SIG-M5 treated with dmso at 0.1 percent for 504 hours (cell line): ENCODE data around the gene SEMA3D.

Experiments
- DNase-seq: peaks from one replicate; lab custom pipeline; 2025; ENCODE audit not compliant: unreplicated experiment; lab: John Stamatoyannopoulos, UW

SEMA3D gene

GRCh38 chr7:85184599-85185423 lies 2.0 kb downstream of the SEMA3D start:
- DNase-seq: no peak

DNA sequence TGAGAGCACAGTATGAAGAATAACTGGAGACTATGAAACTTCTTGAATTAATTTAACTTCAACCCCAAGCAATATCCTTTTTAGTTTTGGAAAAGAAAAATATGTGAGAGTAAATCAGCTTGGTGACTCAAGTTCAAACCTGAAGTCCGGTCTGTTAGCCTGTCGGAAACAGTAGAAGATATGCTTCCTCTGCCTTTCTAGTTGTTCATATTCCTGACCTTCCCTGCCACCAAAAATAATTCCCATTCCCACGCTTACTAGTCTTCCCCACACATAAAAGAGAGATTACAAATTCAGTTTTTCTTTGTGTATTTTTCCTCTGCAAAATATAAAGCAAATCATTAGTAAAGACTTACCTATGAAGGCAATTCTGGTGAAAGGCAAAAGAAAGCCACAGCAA lies 3.6 kb downstream of the SEMA3D start:
- no peak for DNase-seq

- no peak for DNase-seq
Measured at GRCh38 chr7:85178531-85179298, 8.1 kb downstream of the SEMA3D start.

DNA sequence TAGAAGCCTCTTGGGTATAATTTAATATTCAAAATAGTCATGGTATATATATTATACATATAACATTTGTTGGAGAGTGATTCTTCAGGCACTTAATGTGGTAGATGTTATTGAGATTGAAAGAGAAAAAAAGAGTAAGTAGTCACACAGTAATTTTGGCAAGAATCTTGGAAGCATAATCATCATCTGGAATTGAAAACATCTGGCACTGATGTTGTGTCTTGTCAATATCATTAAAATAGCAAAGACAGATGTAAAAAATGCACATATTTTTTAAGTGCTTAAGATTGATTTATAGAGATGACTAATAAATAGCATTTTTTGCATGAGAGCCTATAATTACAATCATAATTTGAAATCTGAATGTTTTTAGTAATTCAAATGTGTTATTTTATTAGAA lies 9.5 kb downstream of the SEMA3D start:
- DNase-seq: no peak

DNA sequence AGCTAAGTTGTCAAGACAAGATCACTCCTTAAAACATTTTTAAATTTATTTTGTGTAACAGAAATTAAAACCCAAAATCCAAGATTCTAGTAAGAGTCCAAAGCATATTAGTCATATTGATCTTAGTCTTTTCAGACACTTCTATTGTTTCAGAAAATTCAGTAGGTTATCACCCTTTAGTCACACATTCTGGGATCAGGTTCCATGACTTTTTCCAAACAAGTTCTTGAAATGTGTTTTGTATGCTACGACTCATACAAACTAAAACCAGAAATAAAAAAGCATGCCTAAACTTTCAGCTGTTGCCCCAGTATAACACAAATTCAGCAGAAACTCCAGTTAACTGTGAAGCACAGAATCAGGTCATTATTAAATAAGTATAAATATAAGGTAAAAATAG lies 10.7 kb downstream of the SEMA3D start:
- DNase-seq: no peak

- DNase-seq: no peak
Measured at GRCh38 chr7:85175217-85175616, 11.6 kb downstream of the SEMA3D start.

DNA sequence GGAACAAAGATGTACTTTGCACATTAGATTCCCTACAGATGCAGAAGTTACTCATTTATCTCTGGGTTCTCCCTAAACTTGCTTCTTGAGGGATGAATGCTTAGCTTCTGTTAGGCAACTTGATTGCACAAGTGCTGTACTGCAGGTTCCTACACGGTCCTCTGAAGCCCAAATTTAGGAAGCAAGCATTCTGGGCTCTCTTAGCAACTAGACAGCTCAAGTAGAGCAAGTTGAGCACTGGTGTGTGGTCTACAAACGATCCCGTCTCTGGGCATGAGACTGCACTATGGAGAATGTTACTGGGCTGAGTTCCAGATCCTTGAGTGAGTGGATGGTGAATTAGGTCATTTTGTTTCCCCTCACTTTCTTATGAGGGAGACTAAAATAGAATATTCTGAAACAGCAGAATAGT lies 14.3 kb downstream of the SEMA3D start:
- DNase-seq: peak; percentile 26

DNA sequence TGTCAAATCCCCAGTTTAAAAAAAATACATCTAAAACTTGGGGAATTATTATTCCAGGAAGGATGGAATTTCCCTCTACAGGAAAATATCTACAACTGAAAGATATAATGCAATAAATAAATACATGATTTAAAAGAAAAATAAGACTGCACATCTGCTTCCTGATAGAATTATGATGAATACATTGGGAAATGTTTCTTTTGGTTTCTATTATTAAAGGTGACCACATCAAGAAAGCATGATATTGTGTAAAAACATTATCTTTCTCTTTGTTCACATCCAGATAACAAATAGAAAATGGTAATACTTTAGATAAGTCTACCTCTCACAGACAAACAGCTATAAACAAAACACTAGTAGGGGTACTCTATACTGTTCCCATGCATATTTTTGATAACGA lies 19.2 kb downstream of the SEMA3D start:
- DNase-seq: no peak

- DNase-seq: no peak
Measured at GRCh38 chr7:85165263-85165662, 21.6 kb downstream of the SEMA3D start.

- DNase-seq: no peak
Measured at GRCh38 chr7:85164376-85164775, 22.5 kb downstream of the SEMA3D start.

- no peak for DNase-seq
Measured at GRCh38 chr7:85162721-85163120, 24.1 kb downstream of the SEMA3D start.

DNA sequence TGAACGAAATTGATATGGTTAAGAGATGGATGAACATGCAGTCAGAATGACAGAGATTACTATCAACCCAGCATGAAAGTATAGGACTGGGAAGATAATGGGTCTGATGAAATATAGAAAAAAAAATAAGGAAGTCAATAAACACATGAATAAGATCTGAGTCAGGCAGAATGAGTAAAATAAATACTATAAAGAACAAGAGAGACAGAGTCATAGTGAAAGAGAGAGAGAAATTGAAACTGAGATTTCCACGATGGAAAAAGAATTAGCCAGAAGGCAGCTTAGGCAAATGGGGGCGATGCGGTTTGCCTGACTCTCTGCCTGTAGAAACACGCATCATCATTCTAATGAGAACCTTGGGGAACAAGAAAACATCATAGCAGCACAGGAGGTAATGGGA lies 26.6 kb downstream of the SEMA3D start:
- DNase-seq: peak; percentile 72

- DNase-seq: no peak
Measured at GRCh38 chr7:85159003-85159402, 27.9 kb downstream of the SEMA3D start.

GRCh38 chr7:85156661-85157208 lies 30.1 kb downstream of the SEMA3D start:
- DNase-seq: no peak

DNA sequence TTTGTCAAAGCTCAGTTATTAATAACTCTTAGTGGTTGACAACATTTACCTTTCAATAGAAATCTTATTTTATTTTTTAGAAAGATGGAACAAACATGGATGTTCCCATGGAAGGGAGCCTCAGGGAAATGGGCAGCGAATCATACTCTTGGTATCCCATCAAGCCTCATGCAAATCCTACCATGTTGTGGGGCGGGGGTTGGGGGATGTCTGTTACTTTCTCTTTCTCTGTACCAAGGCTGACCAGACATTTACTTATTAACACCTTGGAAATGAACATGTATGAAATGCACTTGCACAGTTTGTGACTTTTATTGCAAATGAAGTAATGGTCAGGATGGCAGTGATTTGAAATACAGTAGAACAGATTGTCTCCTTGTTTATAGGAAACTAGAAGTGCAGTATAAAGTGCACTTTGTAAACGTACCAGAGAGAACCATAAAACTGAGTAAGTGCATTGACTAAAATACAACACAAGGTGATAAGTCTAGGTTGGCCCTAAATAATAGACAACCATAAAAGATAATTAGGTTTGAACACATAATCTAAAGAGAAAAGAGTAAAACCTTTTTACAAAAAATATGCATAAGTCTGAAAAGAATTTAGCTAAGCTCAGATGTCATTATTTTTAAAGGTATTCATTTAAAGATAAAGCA lies 32.4 kb downstream of the SEMA3D start:
- DNase-seq: no peak

DNA sequence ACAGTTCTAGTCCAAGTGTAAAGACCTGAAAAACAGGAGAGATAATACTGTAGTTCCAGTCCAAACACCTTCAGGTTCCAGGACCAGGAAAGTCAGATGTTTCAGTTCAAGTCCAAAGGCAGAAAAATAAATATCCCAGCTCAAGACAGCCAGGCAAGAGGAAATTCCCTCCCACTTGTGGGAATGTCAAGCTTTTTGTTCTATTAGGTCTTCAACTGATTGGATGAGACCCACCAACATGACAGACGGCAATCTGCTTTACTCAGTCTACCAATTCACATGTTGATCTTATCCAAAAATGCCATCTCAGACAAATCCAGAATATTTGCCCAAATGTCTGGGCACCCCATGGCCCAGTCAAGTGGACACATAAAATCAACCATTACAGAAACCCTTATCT lies 33.1 kb downstream of the SEMA3D start:
- no peak for DNase-seq

- DNase-seq: no peak
Measured at GRCh38 chr7:85150624-85151023, 36.2 kb downstream of the SEMA3D start.

DNA sequence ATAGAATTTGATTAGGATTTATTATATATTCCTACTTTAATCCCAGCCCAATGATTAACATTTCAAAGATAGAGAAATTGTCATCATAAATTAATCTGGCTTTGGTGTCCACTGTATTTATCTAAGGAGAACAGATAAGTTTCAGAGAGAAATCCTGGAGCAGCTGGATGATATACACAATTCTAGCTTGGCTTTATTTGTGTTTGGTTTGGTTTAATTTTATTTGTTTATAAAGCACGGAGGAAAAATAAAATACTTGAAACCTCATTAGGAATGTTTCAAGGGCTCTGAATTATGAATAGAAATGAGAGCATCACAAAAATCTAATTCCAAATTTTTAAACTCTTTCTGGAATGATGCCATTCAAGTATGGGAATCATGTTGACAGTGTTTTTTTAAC lies 42.1 kb downstream of the SEMA3D start:
- no peak for DNase-seq

DNA sequence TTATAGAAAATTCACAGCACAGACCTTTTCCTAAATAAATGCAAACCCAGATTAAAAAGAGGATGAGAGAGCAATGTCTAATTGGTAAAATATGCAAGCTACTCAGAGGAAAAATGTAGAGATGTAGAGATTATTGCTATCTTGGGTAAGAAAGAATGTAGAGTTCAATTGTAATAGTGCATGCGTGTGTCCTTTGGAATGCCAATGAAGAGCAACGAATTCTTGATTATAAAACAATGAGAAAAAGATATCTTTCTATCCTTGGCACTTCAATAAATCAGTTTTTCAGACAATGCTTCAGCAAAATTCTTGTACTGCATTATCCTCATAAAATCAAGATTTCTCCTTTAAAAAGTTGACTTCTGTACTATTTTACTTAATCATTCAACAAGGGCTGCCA lies 50.9 kb downstream of the SEMA3D start:
- DNase-seq: no peak

DNA sequence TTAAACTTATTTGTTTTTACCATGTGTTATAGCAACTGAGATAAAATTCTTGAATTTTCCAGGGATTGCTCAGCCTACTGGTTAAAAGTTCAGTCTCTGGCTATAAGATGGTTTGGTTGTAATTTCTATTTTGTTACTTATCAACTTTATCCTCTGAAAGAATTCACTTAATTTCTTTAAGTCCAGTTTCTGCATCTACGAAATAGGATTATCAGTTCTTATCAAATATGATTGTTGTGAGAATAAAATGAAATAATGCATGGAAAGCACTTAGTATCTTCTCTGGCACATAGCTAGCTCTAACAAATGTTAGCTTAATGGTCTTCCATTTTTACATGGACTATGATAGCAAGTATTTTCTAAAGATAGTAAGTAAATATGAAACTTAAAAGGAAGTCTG lies 53.3 kb downstream of the SEMA3D start:
- DNase-seq: no peak

GRCh38 chr7:85133006-85133405 lies 53.9 kb downstream of the SEMA3D start:
- no peak for DNase-seq

GRCh38 chr7:85130702-85131101 lies 56.2 kb downstream of the SEMA3D start:
- no peak for DNase-seq
